SIG-M5 (cell line): ENCODE data around the gene EXOC2.

Experiments
- DNase-seq: peaks from one replicate; lab custom pipeline; 2025; lab: John Stamatoyannopoulos, UW

EXOC2 gene

GRCh38 chr6:470051-470900 is 222.7 kb downstream of the EXOC2 start:
- no peak for DNase-seq

DNA sequence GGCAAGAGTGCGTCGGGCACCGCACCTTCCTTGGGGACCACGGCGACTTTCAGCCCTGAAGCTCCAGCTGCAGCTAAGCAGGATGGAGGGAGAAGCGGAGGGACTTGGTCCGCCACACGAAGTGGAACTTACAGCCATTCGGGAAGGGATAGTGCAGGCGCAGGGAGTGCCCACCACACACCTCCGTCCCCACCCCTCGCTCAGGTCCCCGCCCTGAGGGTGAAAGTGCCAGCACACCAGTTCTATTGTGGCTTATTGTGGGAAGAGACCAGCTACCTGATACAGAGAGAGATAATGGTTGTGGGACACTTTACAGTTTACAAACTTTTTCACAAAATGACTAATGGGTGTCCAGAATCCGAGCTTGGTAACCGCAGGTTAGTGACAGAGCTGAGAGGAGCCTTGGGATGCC is 225.3 kb downstream of the EXOC2 start:
- no peak for DNase-seq

- no peak for DNase-seq
Observed at GRCh38 chr6:467111-467510, 225.8 kb downstream of the EXOC2 start.

GRCh38 chr6:466564-466963 is 226.4 kb downstream of the EXOC2 start:
- DNase-seq = no peak

GRCh38 chr6:465531-466348 is 227.2 kb downstream of the EXOC2 start:
- no peak for DNase-seq

- no peak for DNase-seq
Observed at GRCh38 chr6:456887-457286, 236.1 kb downstream of the EXOC2 start.

DNA sequence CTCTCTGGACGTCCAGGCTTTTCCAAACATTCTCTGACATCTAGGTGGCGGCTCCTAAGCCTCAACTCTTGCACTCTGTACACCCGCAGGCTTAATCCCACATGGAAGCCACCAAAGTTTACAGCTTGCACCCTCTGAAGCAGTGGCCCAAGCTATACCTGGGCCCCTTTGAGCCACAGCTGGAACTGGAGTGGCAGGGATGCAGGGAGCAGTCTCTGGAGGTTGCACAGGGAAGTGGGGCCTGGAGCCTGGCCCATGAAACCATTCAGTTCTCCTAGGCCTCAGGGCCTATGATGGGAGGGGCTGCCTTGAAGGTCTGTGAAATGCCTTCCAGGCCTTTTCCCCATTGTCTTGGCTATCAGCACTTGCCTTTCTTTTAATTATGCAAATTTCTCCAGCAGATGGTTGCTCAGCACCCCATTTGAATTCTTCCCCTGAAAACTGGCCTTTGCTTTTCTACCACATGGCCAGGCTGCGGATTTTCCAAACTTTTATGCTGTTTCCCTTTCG is 236.5 kb downstream of the EXOC2 start:
- DNase-seq = no peak

DNA sequence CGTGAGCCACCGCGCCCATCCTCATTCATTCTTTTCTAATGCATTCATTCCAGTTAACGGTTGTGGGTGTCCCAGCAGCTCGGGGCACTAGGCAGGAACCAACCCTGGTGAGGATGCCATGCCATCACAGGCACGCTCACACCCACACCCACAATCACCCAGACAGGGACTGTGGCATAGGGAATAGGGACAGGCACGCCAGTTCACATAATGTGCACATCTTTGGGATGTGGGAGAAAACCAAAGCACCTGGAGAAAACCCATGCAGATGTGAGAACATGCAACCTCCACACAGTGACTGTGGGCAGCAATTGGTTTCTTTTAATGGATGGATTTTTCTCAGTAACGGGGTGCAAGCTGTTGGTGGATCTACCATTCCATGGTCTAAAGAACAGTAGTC is 237.1 kb downstream of the EXOC2 start:
- DNase-seq = no peak

- no peak for DNase-seq
Observed at GRCh38 chr6:455006-455585, 237.8 kb downstream of the EXOC2 start.

GRCh38 chr6:454148-454991 is 238.6 kb downstream of the EXOC2 start:
- DNase-seq = no peak

DNA sequence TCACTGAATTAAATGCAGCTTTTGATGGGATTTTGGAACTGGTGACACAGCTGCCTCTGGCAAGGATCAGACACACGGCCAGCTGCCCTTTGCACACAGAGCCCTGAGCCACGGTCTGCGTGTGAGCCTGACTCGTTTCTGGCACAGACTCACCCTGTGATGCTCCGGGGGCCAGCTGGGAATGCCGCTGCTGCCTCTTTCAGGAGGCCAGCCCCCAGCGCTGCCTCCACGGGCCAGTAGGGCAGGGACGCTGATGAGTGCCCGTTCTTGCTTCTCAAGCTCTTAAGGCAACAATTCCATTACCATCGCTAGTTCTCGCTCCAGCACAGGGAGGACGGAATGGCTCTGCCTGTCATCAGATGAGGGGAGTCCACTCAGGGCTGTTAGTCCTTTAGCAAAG is 239.8 kb downstream of the EXOC2 start:
- no peak for DNase-seq

DNA sequence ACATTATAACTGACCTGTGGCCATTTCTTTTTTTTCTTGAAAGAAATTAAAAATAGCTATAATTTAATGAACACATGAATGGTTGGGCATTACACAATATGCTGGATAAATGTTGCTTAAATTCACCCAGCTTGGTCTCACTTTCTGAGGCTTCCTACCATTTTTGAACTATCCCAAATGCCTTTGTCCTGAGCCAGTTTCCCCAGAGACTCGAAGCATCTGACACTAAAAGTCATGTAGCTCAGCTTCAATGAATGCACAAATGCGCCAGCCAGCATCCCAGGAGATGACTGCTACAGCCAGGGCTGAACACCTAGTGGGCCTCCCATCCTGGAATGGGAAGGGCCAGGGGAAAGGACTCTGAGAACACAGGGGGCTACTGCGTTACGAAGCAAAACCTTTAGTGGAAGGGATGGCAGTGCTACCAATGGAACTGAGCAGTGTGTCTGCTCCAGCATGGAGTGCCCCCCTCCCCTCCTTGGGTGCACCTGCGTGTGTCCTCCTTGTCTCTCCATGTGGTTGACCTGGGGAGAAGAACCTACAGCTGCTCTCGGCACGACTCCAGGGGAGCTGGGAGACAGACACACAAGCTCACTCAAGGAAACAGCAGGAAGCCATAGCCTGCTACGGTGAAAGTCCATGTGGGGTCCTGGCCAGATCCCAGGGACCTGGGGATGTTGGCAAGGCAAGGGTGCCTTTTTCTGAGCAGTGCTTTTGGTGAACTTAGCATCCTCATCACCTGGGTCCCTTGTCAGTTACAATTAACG is 240.5 kb downstream of the EXOC2 start:
- DNase-seq = no peak

DNA sequence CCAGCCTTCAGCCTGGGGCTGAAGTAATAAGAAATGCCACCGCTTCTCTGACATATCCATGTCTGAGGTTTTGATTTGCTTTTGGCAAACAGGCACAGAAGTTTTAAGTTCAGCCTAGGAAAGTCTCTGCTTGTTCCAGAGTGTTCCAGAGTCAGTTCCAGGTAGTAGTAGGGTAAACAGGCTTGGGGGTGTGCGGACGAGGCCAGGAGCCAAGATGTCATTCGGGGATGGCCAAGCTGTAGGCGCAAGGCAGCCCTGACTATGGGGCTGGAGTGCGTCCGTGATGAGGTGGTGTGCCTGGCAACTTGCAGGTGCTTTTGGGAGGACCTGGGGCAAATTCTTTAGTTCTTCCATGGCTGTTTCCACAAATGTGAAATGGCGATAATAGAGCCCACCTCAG is 241.1 kb downstream of the EXOC2 start:
- no peak for DNase-seq

- no peak for DNase-seq
Observed at GRCh38 chr6:451336-451735, 241.6 kb downstream of the EXOC2 start.

- no peak for DNase-seq
Observed at GRCh38 chr6:449486-450419, 243.2 kb downstream of the EXOC2 start.

- no peak for DNase-seq
Observed at GRCh38 chr6:449057-449430, 243.9 kb downstream of the EXOC2 start.

- no peak for DNase-seq
Observed at GRCh38 chr6:448296-449056, 244.5 kb downstream of the EXOC2 start.

DNA sequence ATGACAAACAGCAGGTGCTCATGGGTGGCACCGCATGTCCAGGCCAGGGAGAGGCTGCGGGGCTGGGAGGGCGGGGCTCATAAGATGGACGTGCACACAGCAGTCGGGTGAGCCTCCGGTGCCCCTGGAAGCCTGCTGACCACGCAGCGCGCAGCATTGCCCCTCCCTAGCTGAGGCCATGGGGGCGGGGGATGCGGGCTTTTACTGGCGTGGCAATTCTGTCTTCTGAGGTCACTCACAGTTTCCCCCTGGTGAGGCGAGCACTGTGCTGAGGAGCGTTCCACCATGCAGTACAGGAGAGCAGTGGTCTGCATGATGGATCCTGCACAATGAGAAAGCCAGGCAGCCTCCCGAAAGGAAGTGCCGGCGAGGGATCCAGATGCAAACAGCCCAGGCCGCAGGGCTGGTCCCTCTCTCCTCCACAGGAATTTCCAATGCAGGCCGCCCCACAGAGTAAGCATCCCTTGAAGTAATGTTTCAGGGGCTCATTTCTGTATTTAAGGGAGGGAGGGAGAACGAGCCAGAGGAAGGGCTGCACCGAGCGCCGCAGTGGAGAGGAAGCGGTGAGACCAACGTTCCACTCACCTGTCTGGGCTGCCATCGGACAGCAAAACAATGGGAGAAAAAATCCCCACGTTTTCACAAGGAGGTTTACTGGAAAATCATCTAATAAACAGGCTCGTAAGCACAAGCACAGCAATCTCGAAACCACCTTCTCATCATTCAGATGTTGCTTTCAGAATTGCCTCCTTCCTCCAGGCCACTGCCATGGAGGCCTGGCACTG is 245.4 kb downstream of the EXOC2 start:
- no peak for DNase-seq
